Measurements from ENCODE around the gene LGALS14.

GRCh38 chr19:39736088-39736487 is 31.8 kb downstream of the LGALS14 start:
- no peak for TF ChIP-seq CTCF (tag by site-specific recombination; IDR thresholded peaks at IDR 0.05)
- no peak for TF ChIP-seq ZNF791 (tag by site-specific recombination; IDR thresholded peaks at IDR 0.05)
- TF ChIP-seq ZNF274 (IDR thresholded peaks at IDR 0.05; ENCODE audit: low read length), result no peak
- no peak for TF ChIP-seq ZNF274 (tag by site-specific recombination; IDR thresholded peaks at IDR 0.05; ENCODE audit: borderline replicate concordance)
- no peak for TF ChIP-seq REST (tag by site-specific recombination; IDR thresholded peaks at IDR 0.05)
- no peak for TF ChIP-seq ZNF426 (tag by site-specific recombination; IDR thresholded peaks at IDR 0.05)
- TF ChIP-seq KLF16 (tag by site-specific recombination; IDR thresholded peaks at IDR 0.05), result no peak

All from HEK293 (cell line).